Gastrocnemius medialis (tissue), 4 donors: ENCODE results near the gene PBXIP1. TPM values are rescaled to one million over a fixed set of nuclear protein-coding genes. Genes with fewer than 3 reads are reported as not detected.

Experiments
- ATAC-seq, 2 donors: fragments of 150-250 bp; one replicate each; pipeline ENCODE4 v1.9.1; 2016
- DNase-seq, 2 donors: peaks; one replicate each; pipeline ENCODE4 v3.0.0-alpha.2; 2019
- H3K27ac ChIP-seq, 4 donors: fragments of 200-600 bp; sonication (generic); 1 replicate in 1 of 4; 2 replicates in 3 of 4; pipeline ENCODE4 v1.5.1; 2016 to 2018; ENCODE audit warnings: mild to moderate bottlenecking in 2 of 4, moderate library complexity in 1 of 4
- H3K27me3 ChIP-seq, 3 donors: fragments of 200-600 bp; sonication (generic) in 2 of 3; 1 replicate in 1 of 3; 2 replicates in 2 of 3; pipeline versions ENCODE4 v1.5.1 to v1.6.0; 2016 to 2019; ENCODE audit warnings: mild to moderate bottlenecking in 1 of 3, moderate library complexity in 1 of 3
- H3K36me3 ChIP-seq, 2 donors: fragments of 200-600 bp; sonication (generic) in 1 of 2; one replicate each; pipeline ENCODE4 v1.5.1; 2017 to 2018
- H3K4me1 ChIP-seq, 2 donors: fragments of 200-600 bp; sonication (generic) in 1 of 2; one replicate each; pipeline ENCODE4 v1.5.1; 2016 to 2017; ENCODE audit warnings: mild to moderate bottlenecking in 2 of 2
- H3K4me3 ChIP-seq, 4 donors: fragments of 200-600 bp; sonication (generic) in 3 of 4; 1 replicate in 1 of 4; 2 replicates in 3 of 4; pipeline ENCODE4 v1.5.1; 2016 to 2019; ENCODE audit warnings: mild to moderate bottlenecking in 2 of 4
- H3K9me3 ChIP-seq, 3 donors: fragments of 200-600 bp; sonication (generic) in 2 of 3; 1 replicate in 1 of 3; 2 replicates in 2 of 3; pipeline ENCODE4 v1.5.1; 2016 to 2019
- POLR2A ChIP-seq, 2 donors: fragments of 450-650 bp; IDR thresholded peaks; one replicate each; pipeline ENCODE4 v1.6.1; 2017; ENCODE audit warnings: antibody characterized with exemption in 2 of 2, mild to moderate bottlenecking in 2 of 2, moderate library complexity in 2 of 2
- in situ Hi-C, 4 donors: fragments of 200-750 bp; cut with MboI; loops; one replicate each; pipeline versions ENCODE4 v1.15.0 to v1.8.0; 2017; ENCODE audit warnings: low sequenced_read_pairs in 4 of 4
- intact Hi-C: fragments of 100-400 bp; cut with DNase I; formaldehyde crosslinking; loops from one replicate; pipeline ENCODE4 v1.15.1; 2023; ENCODE audit warnings: low total_unique reads
- total RNA-seq, 4 donors: library from RNA; depleted of rRNA; stranded (reverse); fragments of >200 nt; gene quantifications; one replicate each; pipeline versions ENCODE4 v1.1.0 to v1.2.3, GENCODE V29; 2016
- TF ChIP-seq, protein P1 (sequence below), 5 experiments: fragments of 450-650 bp in 3 of 5; fragments of 200-600 bp in 2 of 5; sonication (generic) in 2 of 5; IDR thresholded peaks in 4 of 5; conservative IDR thresholded peaks in 1 of 5; 1 replicate in 4 of 5; 2 replicates in 1 of 5; pipeline ENCODE4 v1.5.1; 2016 to 2019; ENCODE audit warnings: antibody characterized with exemption in 5 of 5, mild to moderate bottlenecking in 3 of 5, moderate library complexity in 3 of 5

PBXIP1 gene
- total RNA-seq, 4 donors from 2014 or later, result 126 to 171 (median 165) TPM

DNA sequence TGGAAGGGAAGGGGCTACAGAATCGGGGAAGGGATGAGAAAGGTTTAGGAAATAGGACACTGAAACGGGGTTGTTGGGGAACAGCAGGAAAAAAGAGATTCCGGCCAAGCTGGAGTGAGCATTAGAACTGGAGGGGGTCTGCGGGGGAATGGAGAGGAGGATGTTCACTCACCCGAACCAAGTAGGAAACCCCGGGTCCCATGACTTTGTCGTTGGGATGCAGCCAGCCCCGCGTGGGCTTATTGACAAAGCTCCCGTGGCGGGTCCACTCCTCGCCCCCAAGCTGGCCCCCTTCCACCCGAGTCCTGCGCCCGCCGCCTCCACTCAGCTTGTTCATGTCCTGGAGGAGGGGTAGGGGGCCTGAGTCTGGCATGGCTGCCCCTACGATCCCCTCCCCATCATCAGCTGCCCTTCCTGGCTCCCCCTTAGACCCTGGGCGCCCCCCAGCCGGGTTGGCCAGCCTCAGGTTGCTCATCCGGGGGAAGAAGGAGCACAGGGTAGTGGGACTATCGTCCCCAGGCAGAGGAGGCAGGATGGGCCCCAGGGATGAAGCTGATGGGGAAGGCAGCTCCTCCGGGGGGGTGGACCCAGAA, 14.1 kb upstream of the PBXIP1 start:
- in situ Hi-C loops (loop anchor here in 3 of 4 donors (10.0 to 25.0 kb wide), 2 partner anchors 45 to 92 kb away; partner anchors contain the start of genes ADAM15 (in 1 of the 3) and EFNA4 (in 1 of the 3)), intact Hi-C loops (loop anchor here (5.0 kb wide), 2 partner anchors 82 to 117 kb away; partner anchors contain the start of gene ADAM15)
- TF ChIP-seq, protein P1, sequence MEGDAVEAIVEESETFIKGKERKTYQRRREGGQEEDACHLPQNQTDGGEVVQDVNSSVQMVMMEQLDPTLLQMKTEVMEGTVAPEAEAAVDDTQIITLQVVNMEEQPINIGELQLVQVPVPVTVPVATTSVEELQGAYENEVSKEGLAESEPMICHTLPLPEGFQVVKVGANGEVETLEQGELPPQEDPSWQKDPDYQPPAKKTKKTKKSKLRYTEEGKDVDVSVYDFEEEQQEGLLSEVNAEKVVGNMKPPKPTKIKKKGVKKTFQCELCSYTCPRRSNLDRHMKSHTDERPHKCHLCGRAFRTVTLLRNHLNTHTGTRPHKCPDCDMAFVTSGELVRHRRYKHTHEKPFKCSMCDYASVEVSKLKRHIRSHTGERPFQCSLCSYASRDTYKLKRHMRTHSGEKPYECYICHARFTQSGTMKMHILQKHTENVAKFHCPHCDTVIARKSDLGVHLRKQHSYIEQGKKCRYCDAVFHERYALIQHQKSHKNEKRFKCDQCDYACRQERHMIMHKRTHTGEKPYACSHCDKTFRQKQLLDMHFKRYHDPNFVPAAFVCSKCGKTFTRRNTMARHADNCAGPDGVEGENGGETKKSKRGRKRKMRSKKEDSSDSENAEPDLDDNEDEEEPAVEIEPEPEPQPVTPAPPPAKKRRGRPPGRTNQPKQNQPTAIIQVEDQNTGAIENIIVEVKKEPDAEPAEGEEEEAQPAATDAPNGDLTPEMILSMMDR (IDR thresholded peaks at IDR 0.05 in 4 of 5, conservative IDR thresholded peaks at IDR 0.05 in 1 of 5), result no peak
- TF ChIP-seq POLR2A (IDR thresholded peaks at IDR 0.05), result no peak
- H3K36me3 ChIP-seq, result peaks cover 0 to 36% of the 10 kb centered on the region in 2 donors
- no peak for ATAC-seq
- peak overlapping the region; percentile 45 to 64 (median 52) for H3K4me3 ChIP-seq
- H3K9me3 ChIP-seq, result no peaks in the 10 kb centered on the region
- peak overlapping the region; percentile 93 to 96 (median 95) for H3K27ac ChIP-seq
- peaks cover 38 to 42% of the 10 kb centered on the region in 2 donors for H3K4me1 ChIP-seq
- no peaks in the 10 kb centered on the region for H3K27me3 ChIP-seq
- DNase-seq, result peak in 1 of 2 donors; percentile 43

DNA sequence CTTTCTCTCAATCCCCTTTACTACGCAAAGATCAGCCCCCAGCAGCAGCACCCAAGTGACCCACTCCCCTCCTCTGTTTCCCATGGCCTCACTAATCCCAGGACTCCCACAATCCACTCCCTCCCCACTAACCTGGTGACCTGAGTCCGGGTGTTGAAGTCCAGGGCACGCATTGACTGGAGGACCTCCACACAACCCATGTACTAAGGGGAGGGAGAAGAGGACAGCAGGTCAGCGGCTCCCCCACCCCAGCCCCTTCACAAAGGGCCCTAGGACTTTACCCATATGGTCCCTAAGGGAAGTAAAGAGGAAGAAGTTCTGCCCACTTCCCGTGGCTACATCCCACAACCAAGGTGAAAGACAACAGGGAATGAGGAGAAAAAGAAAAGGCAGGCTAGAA, 13.3 kb upstream of the PBXIP1 start:
- DNase-seq (no peak), ATAC-seq (no peak)
- peak overlapping the region; percentile 93 to 96 (median 95) for H3K27ac ChIP-seq
- peaks cover 0 to 43% of the 10 kb centered on the region in 2 donors for H3K36me3 ChIP-seq
- in situ Hi-C loops, result loop anchor here in 3 of 4 donors (10.0 to 25.0 kb wide), 2 partner anchors 46 to 93 kb away; partner anchors contain the start of genes ADAM15 (in 1 of the 3) and EFNA4 (in 1 of the 3)
- peaks cover 38 to 39% of the 10 kb centered on the region in 2 donors for H3K4me1 ChIP-seq
- no peaks in the 10 kb centered on the region for H3K9me3 ChIP-seq
- TF ChIP-seq POLR2A (IDR thresholded peaks at IDR 0.05), result no peak
- intact Hi-C loops, result no loop called here
- no peaks in the 10 kb centered on the region for H3K27me3 ChIP-seq
- H3K4me3 ChIP-seq, result peak overlapping the region in 2 of 4 donors; percentile 45 to 54

DNA sequence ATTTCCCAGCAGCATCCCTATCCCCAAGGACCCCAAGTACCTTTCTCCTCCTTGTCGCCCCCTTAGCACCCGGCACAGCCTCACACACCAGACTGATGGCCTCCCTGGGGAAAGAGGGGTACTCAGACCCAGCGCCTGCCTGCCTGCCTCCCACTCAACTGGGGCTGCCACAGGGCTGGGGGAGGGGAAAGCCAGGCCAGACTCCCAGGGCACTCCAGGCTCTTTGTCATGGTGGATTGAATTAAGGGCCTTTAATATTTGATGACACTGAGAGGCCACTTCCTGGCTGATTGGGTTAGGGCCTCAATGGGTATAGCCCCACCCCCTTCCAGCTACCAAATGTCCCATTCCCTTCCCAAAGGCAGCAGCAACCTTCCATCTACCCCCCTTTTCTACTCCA, 12.8 kb upstream of the PBXIP1 start:
- DNase-seq (no peak), ATAC-seq (no peak)
- H3K27me3 ChIP-seq, result no peaks in the 10 kb centered on the region
- H3K4me1 ChIP-seq, result peaks cover 38 to 39% of the 10 kb centered on the region in 2 donors
- peak overlapping the region; percentile 93 to 96 (median 95) for H3K27ac ChIP-seq
- in situ Hi-C loops, result loop anchor here in 3 of 4 donors (10.0 to 25.0 kb wide), 2 partner anchors 46 to 94 kb away; partner anchors contain the start of genes ADAM15 (in 1 of the 3) and EFNA4 (in 1 of the 3)
- TF ChIP-seq, protein P1 (IDR thresholded peaks at IDR 0.05 in 4 of 5, conservative IDR thresholded peaks at IDR 0.05 in 1 of 5), result no peak
- no peak for TF ChIP-seq POLR2A (IDR thresholded peaks at IDR 0.05)
- no peak overlapping the region for H3K4me3 ChIP-seq
- intact Hi-C loops, result no loop called here
- H3K9me3 ChIP-seq, result no peaks in the 10 kb centered on the region
- H3K36me3 ChIP-seq, result peaks cover under 1 to 46% of the 10 kb centered on the region in 2 donors

DNA sequence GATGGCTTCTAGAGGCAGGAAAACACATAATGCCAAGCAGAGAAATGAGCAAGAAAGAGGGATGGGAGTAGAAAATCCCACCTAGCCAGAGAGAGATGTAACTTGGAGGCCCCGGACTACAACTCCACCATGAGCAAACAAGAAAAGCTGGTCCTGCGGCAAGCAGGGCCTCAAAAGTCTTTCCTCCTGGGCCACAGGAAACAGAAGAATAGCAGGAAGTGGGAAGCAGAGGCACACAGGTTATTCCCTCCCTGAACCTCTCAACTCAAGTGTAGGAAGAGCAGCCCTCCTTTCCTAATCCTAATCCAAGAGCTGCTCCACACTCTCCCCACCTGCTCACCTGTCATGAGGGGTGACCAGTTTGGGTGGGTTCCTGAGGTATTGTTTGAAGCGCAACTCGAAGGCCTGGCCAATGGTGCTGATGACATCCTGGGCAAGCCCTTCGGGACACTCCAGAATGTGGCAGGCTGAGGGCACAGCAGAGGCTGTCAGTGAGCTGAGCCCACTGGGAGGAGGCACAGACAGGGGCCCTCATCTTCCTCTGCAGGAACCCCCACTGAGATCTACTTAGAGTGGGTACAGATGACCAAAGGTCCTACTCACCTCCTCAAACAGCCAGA, 11.5 kb upstream of the PBXIP1 start:
- Histone ChIP-seq H3K9me3 (no peaks in the 10 kb centered on the region), H3K4me1 (peaks cover 36 to 39% of the 10 kb centered on the region in 2 donors), H3K27me3 (no peaks in the 10 kb centered on the region), H3K36me3 (peaks cover 4 to 56% of the 10 kb centered on the region in 2 donors), H3K4me3 (no peak overlapping the region), H3K27ac (peak overlapping the region in 3 of 4 donors; percentile 95 to 96 (median 95))
- intact Hi-C loops, result no loop called here
- TF ChIP-seq, protein P1 (IDR thresholded peaks at IDR 0.05 in 4 of 5, conservative IDR thresholded peaks at IDR 0.05 in 1 of 5), result no peak
- no peak for TF ChIP-seq POLR2A (IDR thresholded peaks at IDR 0.05)
- in situ Hi-C loops, result loop anchor here in 3 of 4 donors (10.0 to 25.0 kb wide), 2 partner anchors 47 to 95 kb away; partner anchors contain the start of genes ADAM15 (in 1 of the 3) and EFNA4 (in 1 of the 3)
- ATAC-seq (no peak), DNase-seq (no peak)

DNA sequence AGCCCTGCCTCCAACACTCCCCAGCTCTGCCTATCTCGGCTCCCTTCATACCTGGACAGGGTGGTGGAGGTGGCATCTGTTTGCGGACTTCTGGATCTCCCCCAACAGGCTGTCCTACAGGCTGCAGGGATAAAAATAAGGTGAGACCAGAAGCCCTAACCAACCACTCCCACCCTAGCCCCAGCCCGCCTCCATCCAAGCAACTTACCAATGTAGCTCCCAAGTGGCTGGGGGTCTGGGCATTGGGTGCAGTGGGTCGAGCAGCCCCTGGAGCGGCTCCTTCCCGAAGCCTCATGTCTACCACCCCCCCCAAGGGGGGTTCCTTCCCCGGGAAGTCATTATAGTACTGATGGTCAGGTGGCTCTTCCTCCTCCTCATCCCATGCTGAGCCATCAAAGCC, 10.2 kb upstream of the PBXIP1 start:
- Histone ChIP-seq H3K27me3 (no peaks in the 10 kb centered on the region), H3K4me1 (peaks cover 25 to 29% of the 10 kb centered on the region in 2 donors), H3K27ac (peak overlapping the region in 1 of 4 donors; percentile 95), H3K4me3 (no peak overlapping the region), H3K9me3 (no peaks in the 10 kb centered on the region), H3K36me3 (peaks cover 4 to 56% of the 10 kb centered on the region in 2 donors)
- in situ Hi-C loops (loop anchor here in 3 of 4 donors (10.0 to 25.0 kb wide), 2 partner anchors 49 to 96 kb away; partner anchors contain the start of genes ADAM15 (in 1 of the 3) and EFNA4 (in 1 of the 3)), intact Hi-C loops (no loop called here)
- DNase-seq, result no peak
- ATAC-seq, result no peak
- TF ChIP-seq POLR2A (IDR thresholded peaks at IDR 0.05), result no peak
- TF ChIP-seq, protein P1 (IDR thresholded peaks at IDR 0.05 in 4 of 5, conservative IDR thresholded peaks at IDR 0.05 in 1 of 5), result no peak
